Measurements from ENCODE around the gene CASR. TPM values are rescaled to one million over a fixed set of nuclear protein-coding genes. Genes with fewer than 3 reads are reported as not detected.
"Not testable (repeated sequence)": the region's sequence is repeated elsewhere in the genome, so short reads cannot be mapped to it uniquely, and the experiment has no call there.

CASR gene, protein sequence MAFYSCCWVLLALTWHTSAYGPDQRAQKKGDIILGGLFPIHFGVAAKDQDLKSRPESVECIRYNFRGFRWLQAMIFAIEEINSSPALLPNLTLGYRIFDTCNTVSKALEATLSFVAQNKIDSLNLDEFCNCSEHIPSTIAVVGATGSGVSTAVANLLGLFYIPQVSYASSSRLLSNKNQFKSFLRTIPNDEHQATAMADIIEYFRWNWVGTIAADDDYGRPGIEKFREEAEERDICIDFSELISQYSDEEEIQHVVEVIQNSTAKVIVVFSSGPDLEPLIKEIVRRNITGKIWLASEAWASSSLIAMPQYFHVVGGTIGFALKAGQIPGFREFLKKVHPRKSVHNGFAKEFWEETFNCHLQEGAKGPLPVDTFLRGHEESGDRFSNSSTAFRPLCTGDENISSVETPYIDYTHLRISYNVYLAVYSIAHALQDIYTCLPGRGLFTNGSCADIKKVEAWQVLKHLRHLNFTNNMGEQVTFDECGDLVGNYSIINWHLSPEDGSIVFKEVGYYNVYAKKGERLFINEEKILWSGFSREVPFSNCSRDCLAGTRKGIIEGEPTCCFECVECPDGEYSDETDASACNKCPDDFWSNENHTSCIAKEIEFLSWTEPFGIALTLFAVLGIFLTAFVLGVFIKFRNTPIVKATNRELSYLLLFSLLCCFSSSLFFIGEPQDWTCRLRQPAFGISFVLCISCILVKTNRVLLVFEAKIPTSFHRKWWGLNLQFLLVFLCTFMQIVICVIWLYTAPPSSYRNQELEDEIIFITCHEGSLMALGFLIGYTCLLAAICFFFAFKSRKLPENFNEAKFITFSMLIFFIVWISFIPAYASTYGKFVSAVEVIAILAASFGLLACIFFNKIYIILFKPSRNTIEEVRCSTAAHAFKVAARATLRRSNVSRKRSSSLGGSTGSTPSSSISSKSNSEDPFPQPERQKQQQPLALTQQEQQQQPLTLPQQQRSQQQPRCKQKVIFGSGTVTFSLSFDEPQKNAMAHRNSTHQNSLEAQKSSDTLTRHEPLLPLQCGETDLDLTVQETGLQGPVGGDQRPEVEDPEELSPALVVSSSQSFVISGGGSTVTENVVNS
- total RNA-seq, result under 1 TPM; 0.17 to 0.23 TPM

DNA sequence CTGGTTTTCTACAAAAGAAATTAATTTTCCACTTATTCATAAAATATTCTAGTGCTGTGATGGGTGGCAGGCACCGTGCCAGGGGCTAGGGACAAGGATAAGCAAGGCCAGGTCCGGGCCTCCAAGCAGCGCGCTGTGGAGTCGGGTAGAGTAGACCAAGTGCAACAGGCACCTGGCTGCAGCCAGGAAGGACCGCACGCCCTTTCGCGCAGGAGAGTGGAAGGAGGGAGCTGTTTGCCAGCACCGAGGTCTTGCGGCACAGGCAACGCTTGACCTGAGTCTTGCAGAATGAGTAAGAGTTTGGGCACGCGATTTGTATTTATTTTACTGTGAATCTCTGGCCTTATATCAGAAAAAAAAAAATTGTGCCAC is at the start of gene CASR:
Gene CASR, plus strand, starts transcription at position 148 of the 372 bp plus-strand sequence. CDS start 70,522 bp downstream, outside the sequence.
- Mint-ChIP-seq H3K4me3 (peak within 1 kb of the TSS; percentile 82 to 83), H3K27me3 (ENCODE audit: low read depth) (peaks cover 77% of the 10 kb centered on the region), H3K4me1 (ENCODE audit: low read depth) (peaks cover 9% of the 10 kb centered on the region), H3K27ac (no peak within 1 kb of the TSS), H3K9me3 (no peaks in the 10 kb centered on the region), H3K36me3 (ENCODE audit: insufficient read depth in 2 of 2) (no peaks in the 10 kb centered on the region)
- ATAC-seq (replicated peaks in 1 of 2) (peak; percentile 43 to 44), DNase-seq (peak; percentile 8 to 21)

DNA sequence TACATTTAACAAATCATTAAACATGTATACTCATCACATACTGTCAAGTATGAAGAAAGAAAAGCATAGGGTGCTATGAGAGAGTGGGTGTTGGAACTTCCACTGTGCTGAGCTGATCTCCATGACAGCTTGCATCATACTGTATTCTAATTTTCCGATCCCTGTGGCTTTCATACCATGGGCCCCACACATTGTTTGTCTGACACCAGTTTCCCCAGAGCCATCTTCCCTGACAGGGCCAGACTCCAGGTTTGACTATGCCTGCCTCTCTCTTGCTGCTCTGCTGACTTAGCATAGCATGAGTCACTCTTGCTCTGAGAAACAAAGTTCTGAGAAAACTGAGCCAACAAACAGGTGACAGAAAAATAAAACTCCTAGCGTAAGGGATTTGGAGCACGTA is 37.0 kb upstream of the CASR start:
- peaks cover 7 to 33% of the 10 kb centered on the region in 2 donors for H3K36me3 Mint-ChIP-seq (ENCODE audit: insufficient read depth in 2 of 2)
- peak overlapping the region; percentile 22 to 57 for H3K4me3 Mint-ChIP-seq
- peak; percentile 96 to 97 for ATAC-seq (replicated peaks in 1 of 2)
- peaks cover 9% of the 10 kb centered on the region for H3K27me3 Mint-ChIP-seq (ENCODE audit: low read depth)
- peak overlapping the region; percentile 80 for H3K27ac Mint-ChIP-seq
- peak; percentile 83 to 89 for DNase-seq
- H3K4me1 Mint-ChIP-seq (ENCODE audit: low read depth), result peaks cover 46% of the 10 kb centered on the region
- H3K9me3 Mint-ChIP-seq, result peaks cover 6% of the 10 kb centered on the region in 2 donors

DNA sequence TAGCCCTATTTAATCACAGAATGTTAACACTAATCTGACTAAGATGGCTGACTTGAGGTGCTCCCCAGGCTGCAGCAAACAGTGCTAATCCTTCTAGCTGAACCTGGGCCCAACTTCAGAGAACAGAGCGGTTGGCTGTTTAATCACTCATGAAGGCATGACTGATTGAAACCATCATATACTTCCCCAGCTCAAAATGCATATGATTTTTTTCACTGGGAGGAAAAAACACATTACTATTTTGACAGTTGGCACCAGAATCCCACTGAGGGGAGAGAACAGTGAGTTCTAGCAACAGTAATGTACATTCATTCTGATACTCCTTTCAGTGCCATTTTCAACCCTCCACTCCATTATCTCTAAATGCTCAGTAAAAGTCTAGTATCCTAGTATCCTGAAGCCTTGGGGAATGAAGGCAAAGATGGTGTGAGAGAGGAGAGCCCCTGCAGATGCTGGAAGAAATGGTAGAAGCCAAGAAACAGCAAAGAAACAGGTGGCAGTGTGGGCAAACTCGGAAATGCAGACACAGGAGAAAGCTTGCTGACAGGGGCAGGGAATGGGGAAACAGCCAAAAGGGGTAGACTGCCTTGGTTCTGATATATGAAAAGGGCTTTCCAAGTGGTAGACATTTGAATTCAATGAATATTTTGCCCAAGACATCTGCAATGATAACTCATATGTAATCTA is 34.4 kb upstream of the CASR start:
- ATAC-seq (replicated peaks in 1 of 2), result peak; percentile 39 to 48
- H3K27me3 Mint-ChIP-seq (ENCODE audit: low read depth), result no peaks in the 10 kb centered on the region
- peaks cover 6 to 25% of the 10 kb centered on the region in 2 donors for H3K36me3 Mint-ChIP-seq (ENCODE audit: insufficient read depth in 2 of 2)
- peaks cover 53% of the 10 kb centered on the region for H3K4me1 Mint-ChIP-seq (ENCODE audit: low read depth)
- DNase-seq, result peak; percentile 25 to 36
- H3K27ac Mint-ChIP-seq, result no peak overlapping the region
- H3K4me3 Mint-ChIP-seq, result peak overlapping the region; percentile 16 to 40
- H3K9me3 Mint-ChIP-seq, result peaks cover 3 to 12% of the 10 kb centered on the region in 2 donors

GRCh38 chr3:122151480-122151879 is 32.0 kb upstream of the CASR start:
- ATAC-seq (replicated peaks in 1 of 2) (no peak), DNase-seq (no peak)
- no peak overlapping the region for H3K4me3 Mint-ChIP-seq
- H3K4me1 Mint-ChIP-seq (ENCODE audit: low read depth), result peaks cover 46% of the 10 kb centered on the region
- H3K27ac Mint-ChIP-seq, result no peak overlapping the region
- no peaks in the 10 kb centered on the region for H3K27me3 Mint-ChIP-seq (ENCODE audit: low read depth)
- peaks cover 18 to 34% of the 10 kb centered on the region in 2 donors for H3K36me3 Mint-ChIP-seq (ENCODE audit: insufficient read depth in 2 of 2)
- peaks cover 14 to 29% of the 10 kb centered on the region in 2 donors for H3K9me3 Mint-ChIP-seq

- DNase-seq; H3K9me3 Mint-ChIP-seq; H3K4me3 Mint-ChIP-seq; H3K27ac Mint-ChIP-seq; ATAC-seq (replicated peaks in 1 of 2); H3K4me1 Mint-ChIP-seq (ENCODE audit: low read depth); H3K36me3 Mint-ChIP-seq (ENCODE audit: insufficient read depth in 2 of 2): not testable (repeated sequence)
- peaks cover 27% of the 10 kb centered on the region for H3K27me3 Mint-ChIP-seq (ENCODE audit: low read depth)
Measured at GRCh38 chr3:122164983-122165382, 18.5 kb upstream of the CASR start.

- no peak overlapping the region for H3K27ac Mint-ChIP-seq
- H3K4me3 Mint-ChIP-seq, result no peak overlapping the region
- H3K36me3 Mint-ChIP-seq (ENCODE audit: insufficient read depth in 2 of 2), result peaks cover 0 to 7% of the 10 kb centered on the region in 2 donors
- H3K9me3 Mint-ChIP-seq, result peaks cover 0 to 2% of the 10 kb centered on the region in 2 donors
- no peak for ATAC-seq (replicated peaks in 1 of 2)
- no peaks in the 10 kb centered on the region for H3K4me1 Mint-ChIP-seq (ENCODE audit: low read depth)
- peaks cover 34% of the 10 kb centered on the region for H3K27me3 Mint-ChIP-seq (ENCODE audit: low read depth)
- no peak for DNase-seq
Measured at GRCh38 chr3:122167630-122168029, 15.8 kb upstream of the CASR start.

DNA sequence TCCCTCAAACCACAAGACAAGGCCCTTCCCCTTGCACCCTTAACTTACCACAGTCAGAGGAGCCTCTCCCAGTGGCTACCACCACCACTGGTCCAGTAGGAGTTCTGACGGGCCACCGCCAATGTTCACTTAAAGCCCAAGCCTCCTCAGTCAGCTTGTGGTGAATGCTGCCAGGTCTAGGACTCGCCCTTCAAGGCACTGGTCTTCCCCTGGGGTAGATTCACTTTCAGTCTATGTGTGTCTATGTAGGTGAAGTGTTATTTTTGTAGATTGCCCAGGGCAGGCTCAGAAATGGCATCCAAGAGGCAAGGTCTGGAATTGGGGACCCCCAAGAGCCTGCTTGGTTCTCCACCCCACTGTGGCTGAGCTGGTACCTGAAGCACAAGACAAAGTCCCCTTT is 15.4 kb upstream of the CASR start:
- DNase-seq, result no peak
- no peak for ATAC-seq (replicated peaks in 1 of 2)
- H3K4me3 Mint-ChIP-seq, result no peak overlapping the region
- peaks cover 0 to 7% of the 10 kb centered on the region in 2 donors for H3K36me3 Mint-ChIP-seq (ENCODE audit: insufficient read depth in 2 of 2)
- H3K27ac Mint-ChIP-seq, result no peak overlapping the region
- H3K4me1 Mint-ChIP-seq (ENCODE audit: low read depth), result no peaks in the 10 kb centered on the region
- H3K27me3 Mint-ChIP-seq (ENCODE audit: low read depth), result peaks cover 34% of the 10 kb centered on the region
- peaks cover 0 to 3% of the 10 kb centered on the region in 2 donors for H3K9me3 Mint-ChIP-seq

DNA sequence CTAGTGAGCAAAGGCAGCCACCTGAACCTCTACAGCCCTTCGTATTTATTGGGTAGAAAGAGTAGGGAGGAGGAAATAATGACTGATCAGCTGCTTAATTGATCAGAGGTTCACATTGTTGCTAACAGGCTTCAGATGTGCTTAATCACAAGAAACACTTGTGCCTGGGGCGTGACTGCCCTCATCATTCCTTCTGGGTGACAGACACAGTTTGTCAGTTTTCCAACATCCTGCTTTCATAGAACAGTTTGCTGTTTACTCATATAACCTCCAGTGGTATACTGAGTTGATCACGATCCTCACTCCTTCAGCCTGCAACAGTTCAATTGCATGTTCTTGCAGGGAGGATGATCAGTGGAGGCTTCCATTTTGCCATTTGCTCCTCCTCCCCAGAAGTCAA is 13.6 kb upstream of the CASR start:
- Mint-ChIP-seq H3K36me3 (ENCODE audit: insufficient read depth in 2 of 2) (peaks cover 2 to 9% of the 10 kb centered on the region in 2 donors), H3K4me1 (ENCODE audit: low read depth) (no peaks in the 10 kb centered on the region), H3K4me3 (no peak overlapping the region), H3K27me3 (ENCODE audit: low read depth) (peaks cover 42% of the 10 kb centered on the region), H3K9me3 (peaks cover 0 to 4% of the 10 kb centered on the region in 2 donors), H3K27ac (no peak overlapping the region)
- ATAC-seq (replicated peaks in 1 of 2) (no peak), DNase-seq (no peak)

DNA sequence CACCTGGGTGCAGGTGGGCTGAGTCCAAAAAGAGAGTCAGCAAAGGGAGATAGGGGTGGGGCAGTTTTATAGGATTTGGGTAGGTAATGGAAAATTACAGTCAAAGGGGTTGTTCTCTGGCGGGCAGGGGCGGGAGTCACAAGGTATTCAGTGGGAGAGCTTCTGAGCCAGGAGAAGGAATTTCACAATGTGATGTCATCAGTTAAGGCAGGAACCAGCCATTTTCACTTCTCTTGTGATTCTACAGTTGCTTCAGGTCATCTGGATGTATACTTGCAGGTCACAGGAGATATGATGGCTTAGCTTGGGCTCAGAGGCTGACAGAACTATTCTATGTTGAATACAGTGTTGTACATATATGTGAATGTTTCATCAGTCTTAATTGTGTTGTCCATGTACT is 12.1 kb upstream of the CASR start:
- H3K36me3 Mint-ChIP-seq (ENCODE audit: insufficient read depth in 2 of 2); DNase-seq; ATAC-seq (replicated peaks in 1 of 2); H3K27ac Mint-ChIP-seq; H3K4me3 Mint-ChIP-seq; H3K9me3 Mint-ChIP-seq; H3K4me1 Mint-ChIP-seq (ENCODE audit: low read depth): not testable (repeated sequence)
- H3K27me3 Mint-ChIP-seq (ENCODE audit: low read depth), result peaks cover 56% of the 10 kb centered on the region

DNA sequence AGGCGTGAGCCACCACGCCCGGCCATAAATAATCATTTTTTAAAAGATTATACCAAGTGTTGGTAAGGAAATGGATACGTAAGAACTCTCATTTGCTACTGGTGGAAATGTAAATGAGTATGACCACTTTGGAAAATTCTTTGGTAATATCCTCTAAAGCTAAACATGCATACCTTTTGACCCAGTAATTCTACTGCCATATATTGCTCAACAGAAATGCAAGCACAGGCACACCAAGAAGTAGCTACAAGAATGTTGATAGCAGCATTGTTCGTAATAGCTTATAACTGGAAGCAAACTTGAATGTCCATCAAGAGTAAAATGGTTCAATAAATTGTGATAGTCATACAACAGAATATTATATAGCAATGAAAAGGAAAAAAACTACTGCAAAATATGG is 4.8 kb upstream of the CASR start:
- no peak for DNase-seq
- Mint-ChIP-seq H3K4me3 (no peak overlapping the region), H3K27me3 (ENCODE audit: low read depth) (peaks cover 56% of the 10 kb centered on the region), H3K27ac (no peak overlapping the region), H3K4me1 (ENCODE audit: low read depth) (peaks cover 6% of the 10 kb centered on the region), H3K36me3 (ENCODE audit: insufficient read depth in 2 of 2) (peaks cover under 1 to 2% of the 10 kb centered on the region in 2 donors), H3K9me3 (peaks cover 2 to 4% of the 10 kb centered on the region in 2 donors)
- no peak for ATAC-seq (replicated peaks in 1 of 2)

- peak overlapping the region; percentile 82 to 83 for H3K4me3 Mint-ChIP-seq
- ATAC-seq (replicated peaks in 1 of 2) (peak; percentile 25 to 47), DNase-seq (peak; percentile 3 to 8)
- H3K4me1 Mint-ChIP-seq (ENCODE audit: low read depth), result peaks cover 9% of the 10 kb centered on the region
- no peaks in the 10 kb centered on the region for H3K9me3 Mint-ChIP-seq
- H3K27me3 Mint-ChIP-seq (ENCODE audit: low read depth), result peaks cover 82% of the 10 kb centered on the region
- H3K36me3 Mint-ChIP-seq (ENCODE audit: insufficient read depth in 2 of 2), result no peaks in the 10 kb centered on the region
- H3K27ac Mint-ChIP-seq, result no peak overlapping the region
Measured at GRCh38 chr3:122183893-122184590, 574 bp downstream of the CASR start.

DNA sequence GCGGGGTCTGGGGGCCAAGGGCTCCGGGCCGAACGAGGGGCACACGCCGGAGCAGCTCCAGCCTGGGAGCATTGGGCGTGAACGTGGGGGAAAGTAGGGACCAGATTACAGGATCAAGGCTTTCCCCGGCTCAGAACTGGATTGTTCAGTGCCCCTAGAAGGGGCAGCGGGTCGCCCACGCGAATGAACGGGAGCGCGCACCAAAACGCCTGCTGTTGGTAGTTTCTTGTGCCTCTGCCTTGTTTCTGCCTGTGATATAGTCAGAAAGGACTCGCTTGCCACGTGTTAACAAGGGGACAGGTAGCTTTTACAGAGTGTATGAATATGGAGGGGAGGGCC is 1.1 kb downstream of the CASR start:
- DNase-seq, result no peak
- H3K36me3 Mint-ChIP-seq (ENCODE audit: insufficient read depth in 2 of 2), result no peaks in the 10 kb centered on the region
- peaks cover 9% of the 10 kb centered on the region for H3K4me1 Mint-ChIP-seq (ENCODE audit: low read depth)
- peaks cover 88% of the 10 kb centered on the region for H3K27me3 Mint-ChIP-seq (ENCODE audit: low read depth)
- H3K27ac Mint-ChIP-seq, result no peak overlapping the region
- no peaks in the 10 kb centered on the region for H3K9me3 Mint-ChIP-seq
- no peak for ATAC-seq (replicated peaks in 1 of 2)
- peak overlapping the region in 1 of 2 donors; percentile 13 for H3K4me3 Mint-ChIP-seq

All from activated T-cell treated with anti-CD3 and anti-CD28 coated beads, Interleukin-2, amount 50 U/mL, for 72 hours (primary cell).